Fibroblast of villous mesenchyme (primary cell): ENCODE data around the gene DDX31. TPM values are rescaled to one million over a fixed set of nuclear protein-coding genes. Genes with fewer than 3 reads are reported as not detected.

Experiments
- DNase-seq: peaks from one replicate; pipeline ENCODE4 v3.0.0-alpha.2; 2010; ENCODE audit warnings: low read depth
- H3K4me3 ChIP-seq: 2 replicates; pipeline ENCODE4 v1.5.1; 2011; ENCODE audit warnings: low read depth, mild to moderate bottlenecking, low read length
- CTCF ChIP-seq: IDR thresholded peaks from 2 replicates; pipeline ENCODE4 v1.5.1; 2012; ENCODE audit warnings: low read depth, mild to moderate bottlenecking, low read length; ENCODE audit not compliant: insufficient read depth
- total RNA-seq: library from RNA; depleted of rRNA; stranded (reverse); fragments of >200 nt; gene quantifications from 2 replicates; pipeline ENCODE4 v1.2.3, GENCODE V29; 2012

DDX31 gene
- total RNA-seq, 1 donor: 19.4 TPM

- DNase-seq: no peak
- no peak overlapping the region for H3K4me3 ChIP-seq
- TF ChIP-seq CTCF: no peak
Measured at GRCh38 chr9:132639322-132639721, 30.5 kb downstream of the DDX31 start.

GRCh38 chr9:132638240-132638639 lies 31.5 kb downstream of the DDX31 start:
- DNase-seq: peak; percentile 58
- TF ChIP-seq CTCF: no peak

GRCh38 chr9:132637801-132638200 lies 32.0 kb downstream of the DDX31 start:
- no peak for TF ChIP-seq CTCF
- DNase-seq: no peak
- no peak overlapping the region for H3K4me3 ChIP-seq

More at GRCh38 chr9:132638240-132638639, 31.5 kb downstream of the DDX31 start:
- H3K4me3 ChIP-seq: no peak overlapping the region

- H3K4me3 ChIP-seq: no peak overlapping the region
- no peak for TF ChIP-seq CTCF
- DNase-seq: no peak
Measured at GRCh38 chr9:132637351-132637750, 32.4 kb downstream of the DDX31 start.

GRCh38 chr9:132634327-132634726 lies 35.5 kb downstream of the DDX31 start:
- TF ChIP-seq CTCF: no peak
- DNase-seq: no peak
- H3K4me3 ChIP-seq: no peak overlapping the region

- H3K4me3 ChIP-seq: no peak overlapping the region
- no peak for TF ChIP-seq CTCF
- DNase-seq: no peak
Measured at GRCh38 chr9:132632413-132633129, 37.2 kb downstream of the DDX31 start.

- no peak for TF ChIP-seq CTCF
- no peak for DNase-seq
- H3K4me3 ChIP-seq: no peak overlapping the region
Measured at GRCh38 chr9:132631685-132632084, 38.1 kb downstream of the DDX31 start.
